H7 (cell line): Measurements from ENCODE around the gene UNC50. TPM values are rescaled to one million over a fixed set of nuclear protein-coding genes. Genes with fewer than 3 reads are reported as not detected.

Experiments used
- DNase-seq: peaks from one replicate; pipeline ENCODE4 v3.0.0; 2012
- H3K27me3 ChIP-seq: 2 replicates; pipeline ENCODE4 v1.6.0; 2011; ENCODE audit warnings: mild to moderate bottlenecking, low read length; ENCODE audit not compliant: control insufficient read depth, insufficient read depth
- H3K36me3 ChIP-seq: replicated peaks from 2 replicates; pipeline ENCODE4 v1.5.1; 2011; ENCODE audit warnings: low read length; ENCODE audit not compliant: control insufficient read depth, insufficient read depth
- H3K4me3 ChIP-seq: 2 replicates; pipeline ENCODE4 v1.5.1; 2011; ENCODE audit warnings: low read depth, mild to moderate bottlenecking, control low read depth, low read length, moderate library complexity; ENCODE audit not compliant: insufficient read depth
- total RNA-seq: library from RNA; depleted of rRNA; stranded (reverse); fragments of >200 nt; shearing (Covaris generic); gene quantifications from 2 replicates; pipeline ENCODE4 v1.2.3, GENCODE V29; 2014

The UNC50 gene
- total RNA-seq, 1 experiment from 2014 or later: 37.1 TPM

GRCh38 chr2:98615481-98615880 lies 7.1 kb downstream of the UNC50 start:
- peaks cover 22% of the 10 kb centered on the region for H3K36me3 ChIP-seq
- no peaks in the 10 kb centered on the region for H3K27me3 ChIP-seq
- no peak overlapping the region for H3K4me3 ChIP-seq
- peak; percentile 30 for DNase-seq

- no peaks in the 10 kb centered on the region for H3K27me3 ChIP-seq
- DNase-seq: no peak
- H3K36me3 ChIP-seq: peaks cover 13% of the 10 kb centered on the region
- H3K4me3 ChIP-seq: no peak overlapping the region
Measured at GRCh38 chr2:98617149-98617548, 8.8 kb downstream of the UNC50 start.

GRCh38 chr2:98623657-98624056 lies 15.3 kb downstream of the UNC50 start:
- Histone ChIP-seq H3K36me3 (no peaks in the 10 kb centered on the region), H3K4me3 (no peak overlapping the region), H3K27me3 (no peaks in the 10 kb centered on the region)
- no peak for DNase-seq

- H3K4me3 ChIP-seq: no peak overlapping the region
- H3K27me3 ChIP-seq: no peaks in the 10 kb centered on the region
- no peaks in the 10 kb centered on the region for H3K36me3 ChIP-seq
- no peak for DNase-seq
Measured at GRCh38 chr2:98632351-98632750, 24.0 kb downstream of the UNC50 start.

DNA sequence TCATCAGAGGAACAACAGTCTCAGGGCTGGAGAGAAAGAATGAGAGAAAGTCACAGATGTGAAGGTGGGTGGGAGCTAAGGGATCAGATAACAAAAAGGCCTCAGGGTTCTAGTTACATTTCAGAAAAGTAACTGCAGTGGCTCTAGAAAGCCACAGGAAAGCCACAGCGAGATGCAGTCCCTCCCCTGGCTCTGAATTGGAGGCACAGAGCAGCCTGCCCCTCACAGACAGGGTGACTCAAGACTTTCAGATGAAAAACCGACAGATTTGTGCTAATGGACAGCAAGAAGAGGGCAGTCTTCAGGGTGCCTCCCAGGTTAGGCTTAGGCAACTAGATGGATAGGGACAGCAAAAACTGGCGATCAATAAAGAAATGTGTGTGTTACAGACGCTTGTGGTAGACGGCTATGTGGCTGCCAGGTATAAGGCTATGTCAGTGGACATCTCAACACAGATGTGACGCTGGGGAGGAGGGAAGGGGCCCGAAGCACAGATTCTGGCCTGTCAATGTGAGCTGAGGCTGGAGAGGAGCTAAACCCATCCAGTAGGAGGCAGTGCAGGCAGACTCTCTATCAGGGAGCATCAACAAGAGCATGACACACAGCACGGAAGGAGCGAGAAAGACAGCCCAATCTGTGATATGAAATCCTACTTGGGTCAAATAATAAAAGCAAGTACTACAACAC lies 26.2 kb downstream of the UNC50 start:
- Histone ChIP-seq H3K4me3 (no peak overlapping the region), H3K27me3 (no peaks in the 10 kb centered on the region), H3K36me3 (no peaks in the 10 kb centered on the region)
- DNase-seq: peak; percentile 74

DNA sequence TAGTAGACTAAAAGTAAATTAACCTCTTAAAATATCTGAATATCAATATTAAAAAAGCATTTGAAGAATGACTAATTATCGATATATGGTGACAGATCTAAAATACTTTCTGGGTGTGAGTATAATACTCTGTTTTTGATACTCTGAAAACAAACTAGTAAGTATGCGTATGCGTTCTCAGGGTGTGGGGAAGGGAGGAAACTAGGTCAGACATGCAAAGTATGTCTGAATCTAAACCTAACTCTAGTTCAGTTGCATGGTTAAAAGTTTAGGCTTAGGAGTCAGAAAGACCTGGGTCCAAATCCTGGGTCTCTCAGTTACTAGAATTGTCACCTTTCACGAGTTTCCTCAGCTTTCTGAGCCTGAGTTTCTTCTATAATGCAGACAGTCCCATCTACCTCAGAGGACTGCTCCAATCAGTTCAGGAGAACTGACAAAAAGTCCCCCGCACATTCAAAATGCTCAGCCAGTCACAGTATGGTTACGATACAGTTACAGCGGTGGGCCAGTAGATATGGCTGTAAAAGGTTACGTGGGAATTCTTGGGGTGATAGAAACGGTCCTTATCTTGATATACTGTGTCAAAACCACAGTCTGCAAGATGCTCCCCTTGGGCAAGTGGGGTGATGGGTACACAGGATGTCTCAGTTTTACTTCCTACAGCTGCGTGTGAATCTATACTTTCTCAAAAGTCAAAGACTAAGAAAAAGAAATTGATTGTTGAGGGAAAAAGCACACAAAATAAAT lies 29.2 kb downstream of the UNC50 start:
- H3K27me3 ChIP-seq: no peaks in the 10 kb centered on the region
- no peak overlapping the region for H3K4me3 ChIP-seq
- no peak for DNase-seq
- H3K36me3 ChIP-seq: no peaks in the 10 kb centered on the region

DNA sequence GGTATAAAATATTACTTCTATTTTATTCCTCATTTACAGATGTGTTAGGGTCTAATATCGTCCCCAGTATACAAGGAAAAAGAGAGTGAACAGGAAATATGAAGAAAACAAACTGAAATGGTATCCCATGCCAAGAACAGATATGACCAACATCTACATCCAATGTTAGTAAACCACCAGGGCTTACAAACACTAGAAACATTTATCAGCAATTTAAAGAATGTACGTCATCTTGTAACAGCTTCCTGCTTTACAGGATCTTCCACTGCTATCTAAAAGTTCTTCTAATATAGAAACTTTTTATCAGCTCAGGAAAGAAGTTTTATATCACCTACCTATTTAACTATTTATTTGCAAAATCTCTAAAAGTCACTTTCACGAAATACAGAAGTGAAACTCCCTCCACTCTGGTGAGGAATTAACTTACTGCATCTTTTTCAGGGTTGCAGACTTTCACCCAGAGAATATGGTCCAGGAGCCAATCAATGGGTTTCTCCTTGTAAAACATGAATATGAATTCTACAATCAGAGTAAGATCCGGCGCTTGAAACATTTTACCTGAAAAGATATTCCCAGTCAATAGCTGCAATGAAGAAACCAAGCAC lies 35.2 kb downstream of the UNC50 start:
- no peaks in the 10 kb centered on the region for H3K36me3 ChIP-seq
- H3K27me3 ChIP-seq: no peaks in the 10 kb centered on the region
- DNase-seq: no peak
- H3K4me3 ChIP-seq: no peak overlapping the region

- H3K27me3 ChIP-seq: no peaks in the 10 kb centered on the region
- H3K36me3 ChIP-seq: no peaks in the 10 kb centered on the region
- no peak for DNase-seq
- H3K4me3 ChIP-seq: no peak overlapping the region
Measured at GRCh38 chr2:98647636-98648035, 39.2 kb downstream of the UNC50 start.

DNA sequence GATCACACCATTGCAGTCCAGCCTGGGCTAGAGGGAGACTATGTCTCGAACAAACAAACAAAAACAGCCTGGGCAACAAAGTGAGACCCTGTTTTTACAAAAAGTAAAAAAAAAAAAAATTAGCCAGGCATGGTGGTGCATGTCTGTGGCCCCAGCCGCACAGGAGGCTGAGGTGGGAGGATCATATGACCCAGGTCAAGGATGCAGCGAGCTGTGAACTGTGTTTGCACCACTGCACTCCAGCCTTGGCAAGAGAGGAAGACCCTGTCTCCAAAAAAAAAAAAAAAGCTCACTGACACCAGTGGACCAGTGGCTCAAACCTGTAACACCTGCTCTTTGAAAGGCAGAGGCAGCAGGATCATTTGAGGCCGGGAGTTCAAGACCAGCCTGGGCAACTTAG lies 40.1 kb downstream of the UNC50 start:
- no peak for DNase-seq
- no peaks in the 10 kb centered on the region for H3K36me3 ChIP-seq
- no peaks in the 10 kb centered on the region for H3K27me3 ChIP-seq
- no peak overlapping the region for H3K4me3 ChIP-seq

DNA sequence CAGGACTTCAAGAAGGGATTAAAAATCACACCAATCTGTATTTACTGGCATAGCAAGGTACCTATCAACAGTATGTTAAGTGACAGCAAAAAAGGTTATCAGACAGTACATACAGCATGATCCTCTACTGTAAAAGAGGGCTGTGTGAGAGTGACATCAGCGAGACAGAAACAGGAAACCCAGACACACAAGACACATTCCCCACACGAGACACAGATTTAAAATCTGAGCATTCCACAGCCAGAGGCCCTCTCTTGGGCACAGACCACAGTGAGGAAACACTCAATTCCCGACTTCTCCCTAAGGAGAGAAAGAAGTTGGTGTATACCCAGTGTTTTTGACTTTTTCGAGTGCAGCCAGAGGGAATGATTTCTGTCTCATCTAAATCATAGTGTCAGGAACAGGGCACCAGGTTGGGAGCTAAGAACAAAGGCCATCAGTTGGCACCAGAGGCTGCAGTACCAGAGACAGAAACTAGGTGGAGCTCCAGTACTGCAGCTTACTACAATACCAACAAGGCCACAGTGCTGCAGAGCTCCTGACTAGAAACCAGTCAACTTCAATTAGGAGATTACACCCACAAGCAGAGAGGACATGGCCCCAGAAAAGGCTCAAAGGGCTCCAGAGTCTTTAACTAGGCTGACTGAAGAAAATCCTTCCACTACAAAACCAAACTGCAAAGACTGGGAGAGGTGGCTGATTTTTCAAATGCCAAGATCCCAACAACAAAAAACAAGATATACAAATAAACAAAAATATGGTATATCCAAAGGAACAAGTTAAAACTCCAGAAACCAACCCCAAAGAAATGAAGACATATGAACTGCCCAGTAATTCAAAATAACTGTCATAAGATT lies 41.0 kb downstream of the UNC50 start:
- no peak overlapping the region for H3K4me3 ChIP-seq
- no peaks in the 10 kb centered on the region for H3K36me3 ChIP-seq
- no peaks in the 10 kb centered on the region for H3K27me3 ChIP-seq
- DNase-seq: peak; percentile 57

DNA sequence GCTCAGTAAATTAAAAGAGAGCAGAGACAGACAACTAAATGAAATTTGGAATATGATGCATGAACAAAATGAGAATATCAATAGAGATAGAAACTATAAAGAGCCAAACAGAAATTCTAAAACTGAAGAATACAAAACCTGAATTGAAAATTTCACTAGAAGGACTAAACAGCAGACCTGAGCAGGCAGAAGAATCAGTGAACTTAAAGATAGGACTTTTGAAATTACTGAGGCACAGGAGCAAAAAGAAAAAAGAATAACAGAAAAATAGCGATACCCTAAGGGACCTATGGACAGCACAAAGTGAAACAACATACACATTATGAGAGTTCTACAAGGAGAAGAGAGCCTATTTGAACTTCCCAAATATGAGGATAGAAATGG lies 41.6 kb downstream of the UNC50 start:
- no peaks in the 10 kb centered on the region for H3K27me3 ChIP-seq
- H3K4me3 ChIP-seq: no peak overlapping the region
- H3K36me3 ChIP-seq: no peaks in the 10 kb centered on the region
- DNase-seq: no peak

DNA sequence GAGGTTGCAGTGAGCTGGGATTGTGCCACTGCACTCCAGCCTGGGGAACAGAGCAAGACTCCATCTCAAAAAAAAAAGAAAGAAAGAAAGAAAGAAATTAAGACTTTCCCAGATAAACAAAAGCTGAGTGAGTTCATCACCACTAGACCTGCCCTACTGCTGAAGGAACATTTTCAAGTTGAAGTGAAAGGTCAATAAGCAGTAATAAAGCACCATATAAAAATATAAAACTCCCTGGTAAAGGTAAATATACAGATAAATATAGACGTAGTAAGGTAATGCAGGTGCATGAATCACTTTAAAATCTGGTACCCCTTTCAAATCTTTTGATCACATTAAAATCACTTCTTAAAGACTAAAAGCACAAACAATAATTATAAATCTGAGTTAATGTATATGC lies 42.6 kb downstream of the UNC50 start:
- DNase-seq: no peak
- no peak overlapping the region for H3K4me3 ChIP-seq
- no peaks in the 10 kb centered on the region for H3K27me3 ChIP-seq
- H3K36me3 ChIP-seq: no peaks in the 10 kb centered on the region

- no peak for DNase-seq
- Histone ChIP-seq H3K4me3 (no peak overlapping the region), H3K36me3 (no peaks in the 10 kb centered on the region), H3K27me3 (no peaks in the 10 kb centered on the region)
Measured at GRCh38 chr2:98654699-98655495, 46.5 kb downstream of the UNC50 start.

DNA sequence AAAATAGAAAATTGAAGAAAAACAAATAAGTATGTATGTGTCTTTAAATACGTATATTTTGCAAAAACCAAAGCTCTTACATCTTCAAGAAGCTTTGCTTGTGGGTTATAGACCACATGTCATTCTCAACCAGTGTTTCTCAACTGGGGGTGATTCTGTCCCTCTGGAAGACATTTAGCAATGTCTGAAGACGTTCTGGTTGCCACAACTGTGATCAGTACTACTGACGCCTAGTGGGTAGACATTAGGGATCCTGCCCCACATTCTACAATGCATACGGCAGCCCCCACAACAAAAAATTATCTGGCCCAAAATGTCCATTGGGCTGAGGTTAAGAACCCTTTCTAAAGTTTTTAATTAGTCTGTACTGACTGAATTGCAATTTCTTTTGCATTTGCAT lies 48.4 kb downstream of the UNC50 start:
- Histone ChIP-seq H3K36me3 (no peaks in the 10 kb centered on the region), H3K27me3 (no peaks in the 10 kb centered on the region), H3K4me3 (no peak overlapping the region)
- no peak for DNase-seq
